Liver (tissue), 9 donors: ENCODE results near the gene PARN. TPM values are rescaled to one million over a fixed set of nuclear protein-coding genes. Genes with fewer than 3 reads are reported as not detected.

ENCODE experiments used
- DNase-seq: peaks from one replicate; pipeline ENCODE4 v3.0.0-alpha.2; 2017; ENCODE audit warnings: low spot score
- H3K27ac ChIP-seq, 2 donors: one replicate each; pipeline ENCODE4 v1.7.0; 2013; ENCODE audit warnings: inconsistent platforms in 2 of 2, low read length in 2 of 2, control low read depth in 1 of 2, low read depth in 1 of 2, mild to moderate bottlenecking in 1 of 2
- H3K27me3 ChIP-seq, 4 donors: one replicate each; pipeline versions ENCODE4 v1.6.1 to v1.7.0; 2013; ENCODE audit warnings: low read length in 3 of 4, inconsistent platforms in 1 of 4, mild to moderate bottlenecking in 1 of 4, moderate library complexity in 1 of 4; ENCODE audit not compliant: control insufficient read depth in 4 of 4, insufficient read depth in 4 of 4
- H3K36me3 ChIP-seq, 4 donors: one replicate each; pipeline versions ENCODE4 v1.6.1 to v1.7.0; 2013; ENCODE audit warnings: low read length in 3 of 4, mild to moderate bottlenecking in 3 of 4, low read depth in 1 of 4, moderate library complexity in 1 of 4; ENCODE audit not compliant: control insufficient read depth in 4 of 4, insufficient read depth in 3 of 4
- H3K4me1 ChIP-seq, 4 donors: one replicate each; pipeline versions ENCODE4 v1.6.1 to v1.7.0; 2013; ENCODE audit warnings: low read length in 3 of 4, mild to moderate bottlenecking in 3 of 4, moderate library complexity in 1 of 4; ENCODE audit not compliant: control insufficient read depth in 4 of 4, insufficient read depth in 4 of 4
- H3K4me3 ChIP-seq, 3 donors: one replicate each; pipeline versions ENCODE4 v1.6.1 to v1.7.0; 2013; ENCODE audit warnings: low read length in 3 of 3, control low read depth in 1 of 3, low read depth in 1 of 3, mild to moderate bottlenecking in 1 of 3
- H3K9ac ChIP-seq, 2 donors: one replicate each; pipeline ENCODE4 v1.7.0; 2013; ENCODE audit warnings: low read length in 2 of 2, mild to moderate bottlenecking in 2 of 2, moderate library complexity in 2 of 2, control low read depth in 1 of 2, low read depth in 1 of 2
- H3K9me3 ChIP-seq, 4 donors: one replicate each; pipeline versions ENCODE4 v1.6.1 to v1.7.0; 2013; ENCODE audit warnings: low read length in 3 of 4; ENCODE audit not compliant: control insufficient read depth in 4 of 4
- EGR1 ChIP-seq, 2 donors: IDR thresholded peaks; 2 replicates each; pipeline ENCODE4 v1.6.1; 2016 to 2018; ENCODE audit warnings: antibody characterized with exemption in 2 of 2, low read depth in 2 of 2
- FOXA1 ChIP-seq: IDR thresholded peaks from 2 replicates; pipeline ENCODE4 v1.6.1; 2016; ENCODE audit warnings: antibody characterized with exemption
- FOXA2 ChIP-seq: IDR thresholded peaks from 2 replicates; pipeline ENCODE4 v1.6.1; 2016; ENCODE audit warnings: antibody characterized with exemption
- GABPA ChIP-seq, 2 donors: IDR thresholded peaks in 1 of 2; conservative IDR thresholded peaks in 1 of 2; 2 replicates each; pipeline ENCODE4 v1.6.1; 2016; ENCODE audit warnings: antibody characterized with exemption in 2 of 2, mild to moderate bottlenecking in 1 of 2, moderate library complexity in 1 of 2
- HNF4A ChIP-seq, 2 donors: conservative IDR thresholded peaks; 2 replicates each; pipeline ENCODE4 v1.6.1; 2016; ENCODE audit warnings: antibody characterized with exemption in 2 of 2, mild to moderate bottlenecking in 2 of 2
- HNF4G ChIP-seq: IDR thresholded peaks from 2 replicates; pipeline ENCODE4 v1.6.1; 2016; ENCODE audit warnings: antibody characterized with exemption
- JUND ChIP-seq, 2 donors: IDR thresholded peaks; 2 replicates each; pipeline ENCODE4 v1.6.1; 2016; ENCODE audit warnings: antibody characterized with exemption in 2 of 2
- MAX ChIP-seq: IDR thresholded peaks from 2 replicates; pipeline ENCODE4 v1.6.1; 2016; ENCODE audit warnings: antibody characterized with exemption
- NR2F2 ChIP-seq: IDR thresholded peaks from 2 replicates; pipeline ENCODE4 v1.6.1; 2016; ENCODE audit warnings: antibody characterized with exemption
- RAD21 ChIP-seq, 2 donors: IDR thresholded peaks; 2 replicates each; pipeline ENCODE4 v1.6.1; 2016; ENCODE audit warnings: antibody characterized with exemption in 2 of 2, mild to moderate bottlenecking in 2 of 2
- REST ChIP-seq: IDR thresholded peaks from 2 replicates; pipeline ENCODE4 v1.6.1; 2016; ENCODE audit warnings: antibody characterized with exemption, mild to moderate bottlenecking
- RXRA ChIP-seq, 2 donors: IDR thresholded peaks; 2 replicates each; pipeline ENCODE4 v1.6.1; 2017 to 2018; ENCODE audit warnings: antibody characterized with exemption in 2 of 2, mild to moderate bottlenecking in 1 of 2
- SP1 ChIP-seq: IDR thresholded peaks from 2 replicates; pipeline ENCODE4 v1.6.1; 2018; ENCODE audit warnings: antibody characterized with exemption, mild to moderate bottlenecking
- TAF1 ChIP-seq: conservative IDR thresholded peaks from 2 replicates; pipeline ENCODE4 v1.6.1; 2016; ENCODE audit warnings: antibody characterized with exemption, mild to moderate bottlenecking
- YY1 ChIP-seq: IDR thresholded peaks from 2 replicates; pipeline ENCODE4 v1.6.1; 2016; ENCODE audit warnings: antibody characterized with exemption, mild to moderate bottlenecking
- ZBTB33 ChIP-seq: IDR thresholded peaks from 2 replicates; pipeline ENCODE4 v1.6.1; 2016; ENCODE audit warnings: antibody characterized with exemption
- WGBS: extraction: QIAGEN DNeasy Blood & Tissue Kit; methylation state at CpG from one replicate; pipeline ENCODE4 v1.1.7; 2013; 5-methylcytosine and 5-hydroxymethylcytosine counted together
- polyA plus RNA-seq, 2 donors: library from polyadenylated mRNA; stranded (reverse) in 1 of 2; unstranded in 1 of 2; fragments of 200-250 nt in 1 of 2; fragments of >200 nt in 1 of 2; fragmentation: Nextera tagmentation in 1 of 2; extraction: Ambion mirVana in 1 of 2; gene quantifications; one replicate each; pipeline versions ENCODE4 v1.2.1 to v1.2.3, GENCODE V29; 2013 to 2015
- total RNA-seq, 2 donors: library from RNA; depleted of rRNA; stranded (reverse); fragments of >200 nt; gene quantifications; one replicate each; pipeline ENCODE4 v1.2.3, GENCODE V29; 2014
- TF ChIP-seq, protein P1 (sequence below): IDR thresholded peaks from 2 replicates; pipeline ENCODE4 v1.6.1; 2016; ENCODE audit warnings: antibody characterized with exemption
- TF ChIP-seq, protein P2 (sequence below): fragments of 150-350 bp; IDR thresholded peaks from 2 replicates; pipeline ENCODE4 v1.5.1; 2017; ENCODE audit warnings: improper control_type of control experiment, low read depth, low read length; ENCODE audit not compliant: missing input control
- donor health status: healthy.
- donor health status: healthy.
- donor health status: healthy.
- donor health status: healthy.
- donor health status: healthy.

Gene PARN
- total and polyA plus RNA-seq, 4 donors = 7.9 to 19.7 (median 9.7) TPM

GRCh38 chr16:14579266-14579665 lies 50.8 kb downstream of the PARN start (continued):
- TF ChIP-seq, protein P1, sequence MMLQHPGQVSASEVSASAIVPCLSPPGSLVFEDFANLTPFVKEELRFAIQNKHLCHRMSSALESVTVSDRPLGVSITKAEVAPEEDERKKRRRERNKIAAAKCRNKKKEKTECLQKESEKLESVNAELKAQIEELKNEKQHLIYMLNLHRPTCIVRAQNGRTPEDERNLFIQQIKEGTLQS = no peak
- TF ChIP-seq, protein P2, sequence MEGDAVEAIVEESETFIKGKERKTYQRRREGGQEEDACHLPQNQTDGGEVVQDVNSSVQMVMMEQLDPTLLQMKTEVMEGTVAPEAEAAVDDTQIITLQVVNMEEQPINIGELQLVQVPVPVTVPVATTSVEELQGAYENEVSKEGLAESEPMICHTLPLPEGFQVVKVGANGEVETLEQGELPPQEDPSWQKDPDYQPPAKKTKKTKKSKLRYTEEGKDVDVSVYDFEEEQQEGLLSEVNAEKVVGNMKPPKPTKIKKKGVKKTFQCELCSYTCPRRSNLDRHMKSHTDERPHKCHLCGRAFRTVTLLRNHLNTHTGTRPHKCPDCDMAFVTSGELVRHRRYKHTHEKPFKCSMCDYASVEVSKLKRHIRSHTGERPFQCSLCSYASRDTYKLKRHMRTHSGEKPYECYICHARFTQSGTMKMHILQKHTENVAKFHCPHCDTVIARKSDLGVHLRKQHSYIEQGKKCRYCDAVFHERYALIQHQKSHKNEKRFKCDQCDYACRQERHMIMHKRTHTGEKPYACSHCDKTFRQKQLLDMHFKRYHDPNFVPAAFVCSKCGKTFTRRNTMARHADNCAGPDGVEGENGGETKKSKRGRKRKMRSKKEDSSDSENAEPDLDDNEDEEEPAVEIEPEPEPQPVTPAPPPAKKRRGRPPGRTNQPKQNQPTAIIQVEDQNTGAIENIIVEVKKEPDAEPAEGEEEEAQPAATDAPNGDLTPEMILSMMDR = no peak
- no peak for TF ChIP-seq EGR1 (IDR thresholded peaks at IDR 0.05; ENCODE audit: low read depth in 2 of 2)

- Histone ChIP-seq H3K4me3 (no peak overlapping the region), H3K36me3 (peaks cover 0 to 8% (median 4%) of the 10 kb centered on the region in 4 donors), H3K27me3 (no peaks in the 10 kb centered on the region), H3K9me3 (no peaks in the 10 kb centered on the region), H3K27ac (peak overlapping the region; percentile 15), H3K9ac (no peak overlapping the region), H3K4me1 (peaks cover 0 to 13% (median 11%) of the 10 kb centered on the region in 4 donors)
- peak; percentile 93 for TF ChIP-seq YY1
- TF ChIP-seq ZBTB33 = peak; percentile 53
- TF ChIP-seq HNF4A (conservative IDR thresholded peaks at IDR 0.05) = peak; percentile 33 to 60
- peak; percentile 29 for TF ChIP-seq REST
- peak; percentile 13 for TF ChIP-seq HNF4G
- no peak for TF ChIP-seq GABPA (IDR thresholded peaks at IDR 0.05 in 1 of 2, conservative IDR thresholded peaks at IDR 0.05 in 1 of 2)
- TF ChIP-seq, protein P2 = no peak
- TF ChIP-seq JUND (IDR thresholded peaks at IDR 0.05) = peak in 1 of 2 donors; percentile 47
- TF ChIP-seq MAX = peak; percentile 30
- TF ChIP-seq EGR1 (IDR thresholded peaks at IDR 0.05; ENCODE audit: low read depth in 2 of 2) = peak in 1 of 2 donors; percentile 42
- peak; percentile 69 for TF ChIP-seq SP1
- TF ChIP-seq TAF1 = peak; percentile 37
- TF ChIP-seq, protein P1 = no peak
- TF ChIP-seq FOXA1 = peak; percentile 65
- peak; percentile 33 to 48 for TF ChIP-seq RAD21 (IDR thresholded peaks at IDR 0.05)
- no peak for TF ChIP-seq NR2F2
- TF ChIP-seq FOXA2 = peak; percentile 75
- peak; percentile 14 to 64 for TF ChIP-seq RXRA (IDR thresholded peaks at IDR 0.05)
- WGBS = 46% methylated on average over 1 of the region's 1 CpG
- DNase-seq = no peak
Measured at GRCh38 chr16:14576532-14576931, 53.5 kb downstream of the PARN start.
